Testis (tissue), 3 donors: ENCODE results near the gene NPAS1. TPM values are rescaled to one million over a fixed set of nuclear protein-coding genes. Genes with fewer than 3 reads are reported as not detected.

Experiments
- DNase-seq: peaks from one replicate; pipeline ENCODE4 v3.0.0-alpha.2; 2019
- H3K27ac ChIP-seq, 2 donors: fragments of 200-600 bp; sonication (generic); one replicate each; pipeline ENCODE4 v1.5.1; 2019
- H3K27me3 ChIP-seq: fragments of 200-600 bp; sonication (generic); one replicate; pipeline ENCODE4 v1.5.1; 2019
- H3K36me3 ChIP-seq: fragments of 200-600 bp; sonication (generic); one replicate; pipeline ENCODE4 v1.5.1; 2017; ENCODE audit warnings: low read depth; ENCODE audit errors: missing control alignments
- H3K4me1 ChIP-seq: fragments of 200-600 bp; sonication (generic); one replicate; pipeline ENCODE4 v1.5.1; 2019
- H3K4me3 ChIP-seq, 2 donors: fragments of 200-600 bp; sonication (generic); one replicate each; pipeline ENCODE4 v1.5.1; 2017 to 2019
- H3K9me3 ChIP-seq: fragments of 200-600 bp; sonication (generic); one replicate; pipeline ENCODE4 v1.5.1; 2017
- POLR2A ChIP-seq: fragments of 450-650 bp; IDR thresholded peaks from one replicate; pipeline ENCODE4 v1.6.1; 2017; ENCODE audit warnings: antibody characterized with exemption, mild to moderate bottlenecking, moderate library complexity
- WGBS, 2 donors: methylation state at CpG; one replicate each; pipeline ENCODE4 v1.1.5; 2018; 5-methylcytosine and 5-hydroxymethylcytosine counted together
- intact Hi-C: fragments of 100-400 bp; cut with DNase I; formaldehyde crosslinking; loops from one replicate; pipeline ENCODE4 v1.15.1; 2023; ENCODE audit warnings: low total_unique reads
- polyA plus RNA-seq: library from polyadenylated mRNA; stranded (reverse); fragments of 350-450 nt; fragmentation: Illumina TruSeq; extraction: RNeasy Lipid Tissue Mini Kit (QIAGEN cat#74804); gene quantifications from one replicate; pipeline ENCODE4 v1.2.3, GENCODE V29; 2014; ENCODE audit warnings: low read depth, low replicate concordance; ENCODE audit not compliant: insufficient read depth
- total RNA-seq, 2 donors: library from RNA; depleted of rRNA; stranded (reverse); fragments of >200 nt; gene quantifications; one replicate each; pipeline ENCODE4 v1.2.3, GENCODE V29; 2016
- TF ChIP-seq, protein P1 (sequence below), 3 experiments: fragments of 450-650 bp in 2 of 3; fragments of 200-600 bp in 1 of 3; sonication (generic) in 1 of 3; IDR thresholded peaks; one replicate each; pipeline ENCODE4 v1.5.1; 2016 to 2019; ENCODE audit warnings: antibody characterized with exemption in 3 of 3, mild to moderate bottlenecking in 2 of 3, moderate library complexity in 1 of 3

NPAS1 gene
- total and polyA plus RNA-seq, 3 donors from 2014 or later, result 1.1 to 2.5 (median 1.1) TPM

DNA sequence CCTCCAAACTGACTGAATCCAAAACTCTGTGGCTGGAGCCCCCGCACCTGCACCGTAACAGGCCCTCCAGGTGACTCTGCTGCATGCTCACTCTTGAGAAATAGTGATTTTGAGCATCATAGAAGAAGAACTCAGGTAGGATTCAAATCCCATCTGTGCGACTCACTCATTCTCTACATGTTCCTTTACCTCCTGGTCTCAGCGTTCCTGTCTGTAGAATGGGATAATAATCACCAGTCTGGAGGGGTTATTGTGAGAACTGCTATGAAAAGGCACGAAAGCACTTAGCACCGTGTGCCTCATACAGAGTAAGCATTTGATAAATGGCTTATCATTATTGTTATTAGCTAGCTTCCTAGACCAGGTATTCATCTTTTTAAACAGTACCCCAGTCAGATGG lies 36.5 kb upstream of the NPAS1 start:
- Histone ChIP-seq H3K4me3 (no peak overlapping the region), H3K4me1 (peaks cover 25% of the 10 kb centered on the region), H3K27me3 (no peaks in the 10 kb centered on the region), H3K9me3 (no peaks in the 10 kb centered on the region), H3K36me3 (no peaks in the 10 kb centered on the region), H3K27ac (no peak overlapping the region)
- intact Hi-C loops, result no loop called here
- no peak for DNase-seq
- 91 to 93% methylated on average over 6 of the region's 6 CpGs for WGBS, 2 donors
- no peak for TF ChIP-seq POLR2A
- TF ChIP-seq, protein P1, sequence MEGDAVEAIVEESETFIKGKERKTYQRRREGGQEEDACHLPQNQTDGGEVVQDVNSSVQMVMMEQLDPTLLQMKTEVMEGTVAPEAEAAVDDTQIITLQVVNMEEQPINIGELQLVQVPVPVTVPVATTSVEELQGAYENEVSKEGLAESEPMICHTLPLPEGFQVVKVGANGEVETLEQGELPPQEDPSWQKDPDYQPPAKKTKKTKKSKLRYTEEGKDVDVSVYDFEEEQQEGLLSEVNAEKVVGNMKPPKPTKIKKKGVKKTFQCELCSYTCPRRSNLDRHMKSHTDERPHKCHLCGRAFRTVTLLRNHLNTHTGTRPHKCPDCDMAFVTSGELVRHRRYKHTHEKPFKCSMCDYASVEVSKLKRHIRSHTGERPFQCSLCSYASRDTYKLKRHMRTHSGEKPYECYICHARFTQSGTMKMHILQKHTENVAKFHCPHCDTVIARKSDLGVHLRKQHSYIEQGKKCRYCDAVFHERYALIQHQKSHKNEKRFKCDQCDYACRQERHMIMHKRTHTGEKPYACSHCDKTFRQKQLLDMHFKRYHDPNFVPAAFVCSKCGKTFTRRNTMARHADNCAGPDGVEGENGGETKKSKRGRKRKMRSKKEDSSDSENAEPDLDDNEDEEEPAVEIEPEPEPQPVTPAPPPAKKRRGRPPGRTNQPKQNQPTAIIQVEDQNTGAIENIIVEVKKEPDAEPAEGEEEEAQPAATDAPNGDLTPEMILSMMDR (IDR thresholded peaks at IDR 0.05), result no peak

DNA sequence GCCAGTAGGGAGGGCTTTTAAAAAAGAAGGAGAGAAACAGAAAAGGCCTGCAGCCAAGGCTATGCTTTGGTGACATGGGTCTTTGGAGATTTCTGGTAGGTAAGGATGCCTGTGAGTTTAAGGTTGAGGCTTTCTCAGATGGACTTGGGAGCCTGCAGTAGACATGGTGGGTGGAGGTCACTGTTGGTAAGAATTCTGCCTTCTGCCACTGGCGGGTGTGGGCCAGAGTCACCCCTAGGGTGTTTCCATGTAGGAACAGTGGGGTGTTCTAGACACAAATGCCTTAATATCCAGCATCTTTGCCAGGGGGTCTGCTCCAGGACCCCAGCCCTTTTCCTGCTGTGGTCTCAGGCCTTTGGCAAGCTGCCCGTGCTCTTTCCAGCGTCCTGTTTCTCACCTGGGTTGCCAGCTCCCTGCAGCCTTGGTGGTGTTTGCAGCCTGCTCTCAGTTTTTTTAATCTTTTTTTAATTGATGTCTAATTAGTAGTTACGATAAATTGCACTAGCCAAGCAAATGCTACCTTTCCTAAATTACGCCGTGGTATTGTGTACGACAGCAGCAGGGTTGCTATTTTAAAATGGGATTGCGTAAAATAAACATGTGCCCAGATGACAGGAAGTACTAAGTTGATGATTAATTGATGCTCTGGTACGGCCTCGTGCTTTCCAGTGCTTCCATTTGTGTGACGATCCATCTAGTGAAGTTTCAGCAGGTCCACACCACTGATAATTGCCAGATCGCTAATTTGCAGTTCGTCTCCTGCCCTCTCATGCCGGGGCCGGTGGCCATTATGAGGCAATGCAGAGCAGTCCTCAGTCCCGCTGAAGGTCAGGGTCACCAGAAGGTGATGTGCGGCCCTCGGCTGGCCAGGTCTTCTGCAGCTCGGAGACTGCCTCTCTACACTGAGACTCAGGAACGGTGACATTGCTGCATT lies 35.3 kb upstream of the NPAS1 start:
- Histone ChIP-seq H3K27ac (no peak overlapping the region), H3K4me3 (no peak overlapping the region), H3K4me1 (peaks cover 19% of the 10 kb centered on the region), H3K36me3 (no peaks in the 10 kb centered on the region), H3K9me3 (no peaks in the 10 kb centered on the region), H3K27me3 (no peaks in the 10 kb centered on the region)
- 69 to 76% methylated on average over 20 of the region's 20 CpGs for WGBS, 2 donors
- DNase-seq, result no peak
- TF ChIP-seq, protein P1 (IDR thresholded peaks at IDR 0.05), result no peak
- no peak for TF ChIP-seq POLR2A
- intact Hi-C loops, result no loop called here

DNA sequence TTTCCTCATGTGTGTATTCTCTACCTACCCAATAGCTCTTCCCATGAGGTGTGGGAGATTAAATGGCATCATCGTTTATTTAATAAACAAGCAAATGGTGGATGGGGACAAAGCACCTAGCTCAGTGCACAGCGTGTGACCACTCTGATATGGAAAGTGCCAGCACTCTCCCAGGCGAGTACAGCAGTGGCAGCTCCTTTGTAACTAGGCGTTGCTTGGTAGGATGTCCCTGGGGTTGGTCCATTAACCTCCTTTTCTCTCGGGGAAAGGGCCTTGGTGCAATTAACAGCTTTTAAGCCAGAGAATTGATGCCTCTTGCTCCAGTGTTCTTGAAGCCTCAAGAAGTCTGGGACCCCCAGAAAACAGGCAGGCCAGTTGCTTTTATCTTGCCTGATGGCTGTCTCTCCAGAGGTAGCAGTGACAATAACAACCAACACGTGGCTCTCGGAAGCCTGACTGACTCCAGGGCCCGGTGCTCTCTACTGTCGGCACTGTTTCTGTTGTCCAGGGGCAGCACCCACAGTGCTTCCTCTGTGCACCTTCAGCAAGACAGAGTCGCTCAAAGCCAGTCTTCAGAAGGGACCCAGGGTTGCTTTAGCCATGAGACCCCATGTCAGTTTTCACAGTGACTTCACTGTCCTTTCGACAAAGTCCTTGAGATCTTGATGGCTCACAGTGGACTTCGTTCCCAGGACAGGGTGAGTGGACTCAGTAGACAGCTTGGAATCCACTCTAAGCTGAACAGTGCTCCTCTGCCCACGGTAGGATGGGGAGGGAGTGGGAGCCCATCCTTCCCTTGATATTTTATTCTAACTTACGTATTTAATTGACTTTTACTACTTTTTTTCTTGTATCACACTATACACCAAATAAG lies 33.9 kb upstream of the NPAS1 start:
- H3K36me3 ChIP-seq, result no peaks in the 10 kb centered on the region
- TF ChIP-seq, protein P1 (IDR thresholded peaks at IDR 0.05), result no peak
- TF ChIP-seq POLR2A, result no peak
- H3K4me3 ChIP-seq, result no peak overlapping the region
- DNase-seq, result no peak
- intact Hi-C loops, result no loop called here
- no peaks in the 10 kb centered on the region for H3K27me3 ChIP-seq
- H3K27ac ChIP-seq, result no peak overlapping the region
- H3K9me3 ChIP-seq, result no peaks in the 10 kb centered on the region
- peaks cover 20% of the 10 kb centered on the region for H3K4me1 ChIP-seq
- WGBS, 2 donors, result 84 to 85% methylated on average over 12 to 14 of the region's 14 CpGs

DNA sequence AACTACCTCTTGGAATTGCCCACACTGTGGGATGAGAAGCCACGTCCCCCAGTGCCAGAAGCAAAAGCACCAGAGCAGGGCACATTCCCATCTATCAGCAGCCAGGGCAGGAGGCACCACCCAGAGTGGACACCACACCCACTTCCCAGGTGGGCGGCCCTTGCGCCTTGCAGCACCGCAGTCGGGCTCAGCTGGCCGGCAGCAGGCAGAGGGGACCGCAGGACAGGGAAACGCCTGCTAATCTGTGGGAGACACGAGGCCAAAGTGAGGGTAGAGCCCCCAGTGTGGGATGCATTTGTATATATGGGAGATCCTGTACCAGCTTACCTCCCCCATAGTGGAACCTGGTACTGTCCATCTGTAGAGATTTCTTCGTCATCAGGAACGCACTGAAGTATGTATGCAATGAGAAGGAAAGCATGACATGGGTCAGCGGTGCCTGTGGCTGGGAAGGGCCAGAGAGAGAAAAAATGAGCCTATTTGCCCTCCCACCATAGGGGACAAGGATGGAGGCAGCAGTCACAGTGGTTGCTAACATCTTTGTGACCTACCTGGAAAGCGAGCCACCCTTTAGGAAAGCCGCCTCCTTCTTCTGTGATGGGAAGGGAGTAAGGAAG lies 30.9 kb upstream of the NPAS1 start:
- 93 to 95% methylated on average over 8 to 14 of the region's 14 CpGs for WGBS, 2 donors

More for the DNA sequence above, 30.9 kb upstream of the NPAS1 start:
- Histone ChIP-seq H3K4me1 (peaks cover 39% of the 10 kb centered on the region), H3K27me3 (no peaks in the 10 kb centered on the region), H3K4me3 (no peak overlapping the region), H3K36me3 (no peaks in the 10 kb centered on the region), H3K9me3 (no peaks in the 10 kb centered on the region), H3K27ac (no peak overlapping the region)
- no peak for DNase-seq
- TF ChIP-seq, protein P1 (IDR thresholded peaks at IDR 0.05), result no peak
- no peak for TF ChIP-seq POLR2A
- intact Hi-C loops, result no loop called here
